GM04504 (cell line): ENCODE measurements around the gene CST3.

ENCODE experiments used
- DNase-seq: peaks from one replicate; pipeline ENCODE4 v3.0.0-alpha.2; 2012; ENCODE audit warnings: low read depth

Gene CST3

DNA sequence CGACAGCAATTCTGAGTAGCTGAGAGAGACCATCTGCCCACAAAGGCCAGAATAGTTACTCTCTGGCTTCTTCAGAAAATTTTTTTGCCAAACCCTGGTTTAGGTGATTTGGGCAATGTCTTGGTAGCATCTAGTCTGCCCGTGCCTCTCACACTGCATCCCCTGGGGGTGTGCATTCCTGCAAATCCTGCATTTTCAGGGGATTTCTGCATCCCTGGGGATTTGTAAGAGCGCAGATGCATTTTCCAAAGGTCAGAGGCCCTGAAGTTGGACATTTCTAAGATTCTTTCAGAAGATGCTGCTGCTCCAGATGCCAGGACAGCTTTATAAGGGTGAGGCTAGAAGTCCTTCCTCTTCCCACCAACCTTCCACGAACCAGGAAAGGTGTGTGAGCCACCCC lies 36.0 kb downstream of the CST3 start:
- no peak for DNase-seq

- no peak for DNase-seq
Observed at GRCh38 chr20:23598481-23598880, 39.3 kb downstream of the CST3 start.

- DNase-seq: no peak
Observed at GRCh38 chr20:23596579-23597250, 41.0 kb downstream of the CST3 start.

DNA sequence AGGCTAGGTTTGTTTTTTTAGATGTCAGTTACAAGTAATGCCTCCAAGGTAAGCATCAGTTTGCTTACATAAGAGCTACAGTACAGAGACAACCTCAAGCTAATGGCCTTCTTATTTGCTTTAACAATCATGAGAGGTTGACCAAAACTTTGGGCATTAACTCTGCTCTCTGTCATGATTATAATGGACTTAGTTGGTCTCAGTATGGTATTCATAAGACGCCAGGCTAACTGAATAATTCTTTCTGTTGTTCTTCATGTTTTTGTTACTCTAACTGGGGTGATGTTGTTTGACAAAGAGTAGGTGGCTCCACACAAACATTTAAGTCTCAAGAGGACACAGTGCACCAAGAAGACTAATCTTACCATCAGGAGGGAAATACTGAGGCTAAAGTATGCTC lies 41.8 kb downstream of the CST3 start:
- DNase-seq: no peak

DNA sequence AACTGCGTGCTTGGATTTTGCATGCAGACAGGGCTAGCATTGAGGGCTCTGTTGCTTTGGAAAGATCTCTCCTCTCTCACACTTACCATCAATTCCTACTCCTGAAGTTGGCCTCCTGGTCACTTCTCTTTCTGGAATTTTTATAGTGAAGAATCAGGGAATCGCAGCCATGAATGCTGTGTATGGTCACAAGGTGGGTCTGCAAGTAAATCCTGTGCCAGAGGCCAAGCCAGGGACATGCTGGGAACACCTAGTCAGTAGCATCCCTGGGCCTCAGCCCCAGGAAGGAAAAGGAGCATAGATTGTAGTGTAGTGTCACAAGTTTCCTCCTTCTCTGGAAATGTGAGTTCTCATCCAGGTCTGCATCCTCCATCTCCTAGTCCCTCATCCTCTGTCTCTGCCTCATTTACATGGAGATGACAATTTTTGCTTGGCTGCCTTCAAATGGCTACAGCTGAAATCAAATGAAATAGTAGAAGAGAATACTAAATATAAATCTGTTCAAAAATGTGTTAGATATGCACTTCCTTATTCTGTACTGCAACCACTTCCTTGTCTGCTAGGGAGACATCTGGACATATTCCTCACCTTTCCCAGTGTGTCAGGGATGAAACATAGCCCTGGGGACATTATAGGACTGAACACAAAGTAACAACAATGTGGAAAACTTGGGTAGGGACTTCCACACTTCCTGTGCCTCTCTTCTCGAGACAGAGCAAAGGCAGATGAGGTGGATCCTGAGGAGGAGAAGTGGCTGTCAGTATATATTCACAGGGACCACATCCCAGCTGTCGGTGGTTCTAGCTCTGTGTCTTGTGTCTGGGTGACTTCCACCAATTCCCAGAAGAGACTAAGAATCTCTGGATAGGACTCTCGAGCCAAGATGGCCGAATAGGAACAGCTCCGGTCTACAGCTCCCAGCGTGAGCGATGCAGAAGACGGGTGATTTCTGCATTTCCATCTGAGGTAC lies 49.0 kb downstream of the CST3 start:
- DNase-seq: no peak

GRCh38 chr20:23587631-23588030 lies 50.1 kb downstream of the CST3 start:
- no peak for DNase-seq

GRCh38 chr20:23586735-23587525 lies 50.8 kb downstream of the CST3 start:
- DNase-seq: no peak

- no peak for DNase-seq
Observed at GRCh38 chr20:23585808-23586734, 51.7 kb downstream of the CST3 start.

DNA sequence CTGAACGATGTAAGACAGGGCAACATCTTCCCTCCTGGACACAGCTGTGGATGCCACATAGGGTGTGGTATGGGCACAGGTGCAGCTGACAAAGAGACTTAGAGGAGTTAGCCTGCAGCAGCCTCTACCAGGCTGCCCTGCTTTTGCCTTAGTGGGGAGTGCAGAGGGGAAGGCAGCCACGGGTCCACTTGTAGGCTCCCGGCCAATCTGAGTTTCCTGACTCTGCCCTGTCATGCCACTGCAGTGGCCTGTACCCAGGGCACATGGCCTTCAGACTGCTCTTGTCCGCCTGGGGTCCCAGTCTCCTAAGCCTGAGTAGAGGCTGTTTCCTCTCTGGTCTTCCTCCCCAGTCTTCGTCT lies 52.3 kb downstream of the CST3 start:
- DNase-seq: no peak

GRCh38 chr20:23584434-23585199 lies 53.1 kb downstream of the CST3 start:
- no peak for DNase-seq
